Natural killer cell (primary cell): ENCODE measurements around the gene TPM3. TPM values are rescaled to one million over a fixed set of nuclear protein-coding genes. Genes with fewer than 3 reads are reported as not detected.

Experiments used
- ATAC-seq, 3 donors: fragments of 150-1000 bp in 2 of 3; fragments of 200-7000 bp in 1 of 3; cut with Tn5 transposase; 1 replicate in 1 of 3; 2 replicates in 2 of 3; pipeline ENCODE4 v1.10.0; 2021; ENCODE audit warnings: mild to moderate bottlenecking in 2 of 3, moderate library complexity in 2 of 3
- DNase-seq, 2 donors: peaks; one replicate each; pipeline versions ENCODE4 v3.0.0 to v3.0.0-alpha.2; 2013 to 2021; ENCODE audit warnings: mixed read lengths in 1 of 2
- H3K27ac ChIP-seq: one replicate; pipeline ENCODE4 v1.5.1; 2013; ENCODE audit warnings: mild to moderate bottlenecking, low read length
- H3K27me3 ChIP-seq: one replicate; pipeline ENCODE4 v1.6.1; 2013; ENCODE audit warnings: low read length; ENCODE audit not compliant: control insufficient read depth, insufficient read depth
- H3K36me3 ChIP-seq: one replicate; pipeline ENCODE4 v1.6.1; 2013; ENCODE audit warnings: low read length; ENCODE audit not compliant: control insufficient read depth, insufficient read depth
- H3K4me1 ChIP-seq: one replicate; pipeline ENCODE4 v1.6.1; 2013; ENCODE audit warnings: low read length; ENCODE audit not compliant: control insufficient read depth, insufficient read depth
- H3K4me3 ChIP-seq: one replicate; pipeline ENCODE4 v1.5.1; 2013; ENCODE audit warnings: low read length
- H3K9me3 ChIP-seq: one replicate; pipeline ENCODE4 v1.6.1; 2013; ENCODE audit warnings: low read length; ENCODE audit not compliant: control insufficient read depth, insufficient read depth
- H3K27ac Mint-ChIP-seq, 2 donors: one replicate each; pipeline ENCODE4 v1.8.0; 2022; ENCODE audit warnings: mild to moderate bottlenecking in 2 of 2, mixed read lengths in 2 of 2, moderate library complexity in 1 of 2
- H3K27me3 Mint-ChIP-seq, 2 donors: one replicate each; pipeline ENCODE4 v1.8.0; 2022; ENCODE audit warnings: low read depth in 2 of 2, mixed read lengths in 2 of 2
- H3K36me3 Mint-ChIP-seq: one replicate; pipeline ENCODE4 v1.8.0; 2022; ENCODE audit warnings: mixed read lengths
- H3K4me1 Mint-ChIP-seq, 2 donors: one replicate each; pipeline ENCODE4 v1.8.0; 2022; ENCODE audit warnings: mixed read lengths in 2 of 2
- H3K4me3 Mint-ChIP-seq: one replicate; pipeline ENCODE4 v1.8.0; 2022; ENCODE audit warnings: mild to moderate bottlenecking, moderate library complexity, mixed read lengths
- H3K9me3 Mint-ChIP-seq, 2 donors: one replicate each; pipeline ENCODE4 v1.8.0; 2022; ENCODE audit warnings: mixed read lengths in 2 of 2
- WGBS: methylation state at CpG from one replicate; pipeline ENCODE4 v1.1.7; 2013; ENCODE audit warnings: missing lambda C conversion rate; ENCODE audit not compliant: insufficient coverage; 5-methylcytosine and 5-hydroxymethylcytosine counted together
- intact Hi-C: fragments of 100-400 bp; cut with micrococcal nuclease; formaldehyde crosslinking; loops from one replicate; pipeline ENCODE4 v1.14.2; 2022
- total RNA-seq, 4 donors: library from RNA; stranded (reverse); fragments of 120-200 nt in 1 of 4; gene quantifications; one replicate each; pipeline versions ENCODE4 v1.2.3 to v1.2.4, GENCODE V29; 2013 to 2022
- TF ChIP-seq, protein P1 (sequence below): fragments of 200-600 bp; IDR thresholded peaks from one replicate; pipeline ENCODE4 v1.8.0; 2022; ENCODE audit warnings: antibody characterized with exemption

Gene TPM3
- total RNA-seq, 3 donors from 2014 or later (not counting 1 experiment from before 2014, with no cell fraction given) = 516 to 622 (median 551) TPM

DNA sequence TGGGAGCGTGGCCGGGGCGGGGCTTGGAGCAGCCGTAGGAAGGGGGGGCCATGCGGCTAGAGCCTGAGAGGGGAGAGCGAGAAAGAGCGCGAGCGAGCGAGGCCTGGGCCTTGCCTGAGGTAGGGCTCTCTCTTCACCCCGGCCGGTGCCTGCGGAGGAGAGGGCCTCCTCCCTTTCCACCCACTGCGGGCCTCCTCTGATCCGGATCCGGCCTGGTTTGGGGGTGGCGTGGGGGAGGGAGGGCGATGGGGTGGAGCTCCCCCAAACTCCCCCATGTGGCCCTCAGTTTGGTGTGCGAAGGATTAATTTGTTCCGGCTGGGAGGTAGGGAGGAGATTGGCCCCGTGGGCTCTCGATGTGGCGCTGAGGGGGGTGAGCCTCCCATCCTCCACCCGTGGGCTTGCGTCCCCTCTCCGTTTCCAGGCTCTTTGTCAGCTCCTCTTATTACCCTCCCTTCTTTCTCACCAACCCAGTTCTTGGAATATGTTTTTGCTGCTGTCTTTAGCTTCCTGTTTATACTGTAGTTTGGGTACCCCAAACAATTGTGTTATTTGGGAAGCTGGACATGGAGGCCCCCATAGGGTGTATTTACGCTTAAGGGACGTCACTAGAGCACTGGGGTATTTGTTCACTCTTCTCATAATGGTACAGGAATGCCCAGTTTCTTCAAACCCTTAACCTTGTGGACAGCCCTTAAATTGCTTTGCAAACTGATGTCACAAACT lies 29.5 kb upstream of the TPM3 start:
- Histone ChIP-seq H3K4me1 (peaks cover 21% of the 10 kb centered on the region), H3K27ac (peak overlapping the region; percentile 95), H3K27me3 (no peaks in the 10 kb centered on the region), H3K4me3 (peak overlapping the region; percentile 96), H3K9me3 (no peaks in the 10 kb centered on the region), H3K36me3 (peaks cover 22% of the 10 kb centered on the region)
- H3K36me3 Mint-ChIP-seq = peaks cover 11% of the 10 kb centered on the region
- TF ChIP-seq, protein P1, sequence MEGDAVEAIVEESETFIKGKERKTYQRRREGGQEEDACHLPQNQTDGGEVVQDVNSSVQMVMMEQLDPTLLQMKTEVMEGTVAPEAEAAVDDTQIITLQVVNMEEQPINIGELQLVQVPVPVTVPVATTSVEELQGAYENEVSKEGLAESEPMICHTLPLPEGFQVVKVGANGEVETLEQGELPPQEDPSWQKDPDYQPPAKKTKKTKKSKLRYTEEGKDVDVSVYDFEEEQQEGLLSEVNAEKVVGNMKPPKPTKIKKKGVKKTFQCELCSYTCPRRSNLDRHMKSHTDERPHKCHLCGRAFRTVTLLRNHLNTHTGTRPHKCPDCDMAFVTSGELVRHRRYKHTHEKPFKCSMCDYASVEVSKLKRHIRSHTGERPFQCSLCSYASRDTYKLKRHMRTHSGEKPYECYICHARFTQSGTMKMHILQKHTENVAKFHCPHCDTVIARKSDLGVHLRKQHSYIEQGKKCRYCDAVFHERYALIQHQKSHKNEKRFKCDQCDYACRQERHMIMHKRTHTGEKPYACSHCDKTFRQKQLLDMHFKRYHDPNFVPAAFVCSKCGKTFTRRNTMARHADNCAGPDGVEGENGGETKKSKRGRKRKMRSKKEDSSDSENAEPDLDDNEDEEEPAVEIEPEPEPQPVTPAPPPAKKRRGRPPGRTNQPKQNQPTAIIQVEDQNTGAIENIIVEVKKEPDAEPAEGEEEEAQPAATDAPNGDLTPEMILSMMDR = no peak
- peak overlapping the region; percentile 97 to 98 for H3K27ac Mint-ChIP-seq
- H3K9me3 Mint-ChIP-seq = no peaks in the 10 kb centered on the region
- peak overlapping the region; percentile 96 for H3K4me3 Mint-ChIP-seq
- intact Hi-C loops = loop anchor here (10.0 kb wide), 1 partner anchor 257 kb away; the partner anchor contains the start of genes CREB3L4 and SLC39A1
- peak; percentile 71 to 86 for DNase-seq
- H3K4me1 Mint-ChIP-seq = peaks cover 74 to 86% of the 10 kb centered on the region in 2 donors
- WGBS = under 1% methylated on average over 16 of the region's 28 CpGs
- H3K27me3 Mint-ChIP-seq = peaks cover 0 to 2% of the 10 kb centered on the region in 2 donors
- ATAC-seq = peak; percentile 36 to 55 (median 42)

DNA sequence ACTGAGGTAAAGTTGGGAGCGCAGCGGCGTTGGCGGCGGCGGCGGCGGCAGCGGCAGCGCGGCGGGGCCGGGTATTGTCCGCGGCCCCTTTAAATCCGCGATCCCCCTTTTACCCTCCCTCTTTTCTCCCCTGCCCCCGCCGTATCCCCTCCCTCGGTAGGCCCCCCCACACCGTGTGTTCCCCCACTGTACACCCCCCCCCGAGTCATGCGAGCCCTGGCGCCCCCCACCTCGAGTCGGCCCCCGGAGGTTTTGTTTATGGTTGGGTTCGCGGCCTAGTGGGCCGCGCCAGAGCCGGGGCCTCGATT lies 29.0 kb upstream of the TPM3 start:
- no peaks in the 10 kb centered on the region for H3K27me3 ChIP-seq
- no peak for DNase-seq
- no peaks in the 10 kb centered on the region for H3K9me3 Mint-ChIP-seq
- H3K27ac Mint-ChIP-seq = peak overlapping the region; percentile 97 to 98
- peaks cover 69 to 81% of the 10 kb centered on the region in 2 donors for H3K4me1 Mint-ChIP-seq
- H3K4me3 Mint-ChIP-seq = peak overlapping the region; percentile 96
- H3K4me1 ChIP-seq = peaks cover 21% of the 10 kb centered on the region
- H3K4me3 ChIP-seq = peak overlapping the region; percentile 96
- TF ChIP-seq, protein P1 = no peak
- H3K36me3 ChIP-seq = peaks cover 20% of the 10 kb centered on the region
- WGBS = 0% methylated on average over 20 of the region's 33 CpGs
- peaks cover 0 to 2% of the 10 kb centered on the region in 2 donors for H3K27me3 Mint-ChIP-seq
- peak overlapping the region; percentile 95 for H3K27ac ChIP-seq
- no peak for ATAC-seq
- intact Hi-C loops = loop anchor here (1.0 to 10.0 kb wide), 2 partner anchors 51 to 256 kb away; partner anchors contain the start of genes CREB3L4, HAX1 and SLC39A1
- peaks cover 6% of the 10 kb centered on the region for H3K36me3 Mint-ChIP-seq
- no peaks in the 10 kb centered on the region for H3K9me3 ChIP-seq

DNA sequence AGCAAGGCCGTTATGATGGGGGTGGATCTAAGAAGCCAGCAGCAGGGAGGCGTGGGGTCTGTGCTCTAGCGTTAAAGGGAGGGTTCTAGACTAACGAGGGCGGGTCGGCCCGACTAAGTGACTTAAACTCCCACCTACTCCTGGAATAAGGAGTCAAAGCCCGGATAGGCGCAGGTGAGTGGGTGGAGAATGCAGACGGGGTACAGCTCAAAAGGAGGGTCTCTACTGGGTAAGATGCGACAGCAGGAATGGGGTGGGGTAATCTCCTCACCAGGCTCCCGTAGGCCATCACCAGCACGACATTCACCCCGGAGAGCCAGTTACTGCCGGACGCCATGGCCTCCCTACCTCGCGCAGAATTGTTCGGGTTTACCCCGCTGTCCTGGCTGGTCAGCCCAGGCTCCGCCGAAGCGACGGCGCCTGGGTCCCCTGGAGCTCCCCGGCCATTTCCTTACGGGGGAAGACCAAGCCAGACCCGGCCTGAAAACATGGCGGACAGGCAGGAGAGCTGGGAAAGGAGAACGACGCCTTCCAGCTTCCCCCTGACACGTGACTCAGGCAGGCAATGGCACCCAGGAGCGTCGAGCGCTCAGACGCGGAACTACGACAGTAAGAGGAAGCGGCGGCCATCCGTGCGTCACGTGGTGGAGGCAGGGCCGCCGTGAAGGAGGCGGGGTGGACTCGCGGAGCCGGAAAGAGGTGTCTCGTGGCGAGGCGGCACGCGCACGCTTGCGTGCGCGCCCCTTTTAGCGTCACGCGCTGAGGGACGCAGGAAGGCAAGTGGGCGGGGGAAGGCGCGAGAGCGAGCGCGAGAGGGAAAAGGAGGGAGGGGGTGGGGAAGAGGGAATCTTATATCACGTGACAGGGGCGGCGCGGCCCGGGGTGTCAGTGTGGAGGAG lies 28.4 kb upstream of the TPM3 start, which contains the start of gene UBAP2L:
TSS of gene UBAP2L (plus strand) at position 885 of the 899 bp plus-strand sequence. CDS start 4,169 bp downstream, outside the sequence.
- Histone ChIP-seq H3K4me1 (peaks cover 21% of the 10 kb centered on the region), H3K9me3 (no peaks in the 10 kb centered on the region), H3K27me3 (no peaks in the 10 kb centered on the region), H3K36me3 (peaks cover 20% of the 10 kb centered on the region), H3K27ac (peak within 1 kb of the TSS; percentile 95), H3K4me3 (peak within 1 kb of the TSS; percentile 96)
- H3K36me3 Mint-ChIP-seq = peaks cover 6% of the 10 kb centered on the region
- peak within 1 kb of the TSS; percentile 97 to 98 for H3K27ac Mint-ChIP-seq
- under 1% methylated on average over 65 of the region's 73 CpGs for WGBS
- peak within 1 kb of the TSS; percentile 96 for H3K4me3 Mint-ChIP-seq
- peak; percentile 85 to 94 (median 90) for ATAC-seq
- no peaks in the 10 kb centered on the region for H3K9me3 Mint-ChIP-seq
- H3K27me3 Mint-ChIP-seq = peaks cover 0 to 2% of the 10 kb centered on the region in 2 donors
- DNase-seq = peak; percentile 98 to 100
- H3K4me1 Mint-ChIP-seq = peaks cover 63 to 75% of the 10 kb centered on the region in 2 donors
- TF ChIP-seq, protein P1 = no peak
- intact Hi-C loops = loop anchor here (1.0 to 10.0 kb wide), 2 partner anchors 52 to 256 kb away; partner anchors contain the start of genes CREB3L4, HAX1 and SLC39A1
